GM12892 (cell line): ENCODE data around the gene NKX1-2.

Source experiments
- POLR2A ChIP-seq: IDR thresholded peaks from 2 replicates; pipeline ENCODE4 v1.6.1; 2011; ENCODE audit warnings: low read depth, low read length, control low read depth
- POLR2AphosphoS5 ChIP-seq: IDR thresholded peaks from 2 replicates; pipeline ENCODE4 v1.6.1; 2011; ENCODE audit warnings: low read depth, low read length, control low read depth

DNA sequence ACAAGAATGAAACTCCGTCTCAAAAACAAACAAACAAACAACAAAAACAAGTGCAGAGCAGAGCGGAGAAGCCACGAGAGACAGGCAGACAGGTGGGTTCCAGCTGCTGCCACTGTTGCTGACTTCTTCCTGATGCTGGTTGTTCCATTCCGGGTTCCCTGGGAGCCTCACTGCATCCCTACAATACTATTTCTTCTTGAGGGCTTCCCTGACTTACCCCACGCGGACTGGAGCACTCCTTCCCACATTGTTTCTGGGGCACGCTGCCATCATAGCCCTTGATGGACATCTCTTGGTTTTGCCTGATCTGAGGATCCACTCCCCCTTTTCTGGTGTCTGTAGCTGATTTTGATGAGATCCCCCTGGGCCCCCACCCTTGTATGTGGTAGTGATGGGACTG is 5.6 kb upstream of the NKX1-2 start:
- TF ChIP-seq POLR2AphosphoS5 (no peak), POLR2A (no peak)
